Osteoblast (primary cell): ENCODE data around the gene SLC44A4. TPM values are rescaled to one million over a fixed set of nuclear protein-coding genes. Genes with fewer than 3 reads are reported as not detected.

Experiments
- DNase-seq: peaks from one replicate; pipeline ENCODE4 v3.0.0; 2011; ENCODE audit warnings: low spot score, mixed read lengths; ENCODE audit not compliant: insufficient read length; ENCODE audit errors: missing footprints
- H2AFZ ChIP-seq: 2 replicates; pipeline ENCODE4 v1.6.0; 2011; ENCODE audit warnings: mild to moderate bottlenecking, low read length
- H3K27ac ChIP-seq: 2 replicates; pipeline ENCODE4 v1.5.1; 2011; ENCODE audit warnings: mild to moderate bottlenecking, low read depth, low read length, moderate library complexity
- H3K27me3 ChIP-seq: 2 replicates; pipeline ENCODE4 v1.6.0; 2012; ENCODE audit warnings: mild to moderate bottlenecking, control low read depth, inconsistent platforms, low read length, moderate library complexity; ENCODE audit not compliant: insufficient read depth
- H3K36me3 ChIP-seq: 2 replicates; pipeline ENCODE4 v1.5.1; 2011; ENCODE audit warnings: mild to moderate bottlenecking, low read length, control low read depth, moderate library complexity; ENCODE audit not compliant: insufficient read depth
- H3K4me1 ChIP-seq: 2 replicates; pipeline ENCODE4 v1.5.1; 2011; ENCODE audit warnings: mild to moderate bottlenecking, low read length, control low read depth, moderate library complexity; ENCODE audit not compliant: insufficient read depth
- H3K4me2 ChIP-seq: 2 replicates; pipeline ENCODE4 v1.6.0; 2011; ENCODE audit warnings: mild to moderate bottlenecking, low read length; ENCODE audit not compliant: insufficient read depth
- H3K4me3 ChIP-seq: fragments of 200-600 bp; sonication (generic); 3 replicates; pipeline ENCODE4 v1.5.1; 2012; ENCODE audit warnings: mild to moderate bottlenecking, low read length, inconsistent platforms; ENCODE audit not compliant: insufficient read depth
- H3K79me2 ChIP-seq: 2 replicates; pipeline ENCODE4 v1.6.0; 2012; ENCODE audit warnings: mild to moderate bottlenecking, low read length, control low read depth, inconsistent platforms; ENCODE audit not compliant: insufficient read depth
- H3K9me3 ChIP-seq: 2 replicates; pipeline ENCODE4 v1.5.1; 2011; ENCODE audit warnings: low read depth, low read length, control low read depth
- H4K20me1 ChIP-seq: 2 replicates; pipeline ENCODE4 v1.6.0; 2012; ENCODE audit warnings: mild to moderate bottlenecking, low read length, control low read depth; ENCODE audit not compliant: insufficient read depth
- CTCF ChIP-seq: IDR thresholded peaks from 2 replicates; pipeline ENCODE4 v1.5.1; 2011; ENCODE audit warnings: mild to moderate bottlenecking, low read depth, low read length, moderate library complexity; ENCODE audit errors: extremely low read depth
- total RNA-seq: library from RNA; depleted of rRNA; stranded (reverse); fragments of >200 nt; gene quantifications from 2 replicates; pipeline ENCODE4 v1.2.3, GENCODE V29; 2012

The SLC44A4 gene
- total RNA-seq, 1 donor, result not detected

- Histone ChIP-seq H2AFZ (peak overlapping the region; percentile 35), H3K27ac (no peak overlapping the region)
- no peak for DNase-seq
Observed at GRCh38 chr6:31900917-31901414, 22.2 kb upstream of the SLC44A4 start.

GRCh38 chr6:31899882-31900722 lies 21.3 kb upstream of the SLC44A4 start:
- H3K27me3 ChIP-seq, result no peaks in the 10 kb centered on the region
- no peaks in the 10 kb centered on the region for H3K9me3 ChIP-seq

More at GRCh38 chr6:31900917-31901414, 22.2 kb upstream of the SLC44A4 start:
- peak overlapping the region; percentile 88 for H3K4me2 ChIP-seq
- no peak for TF ChIP-seq CTCF
- peak overlapping the region; percentile 82 for H3K4me3 ChIP-seq
- no peaks in the 10 kb centered on the region for H4K20me1 ChIP-seq
- H3K27me3 ChIP-seq, result peaks cover 3% of the 10 kb centered on the region
- H3K9me3 ChIP-seq, result no peaks in the 10 kb centered on the region
- H3K36me3 ChIP-seq, result no peaks in the 10 kb centered on the region
- H3K79me2 ChIP-seq, result peaks cover 13% of the 10 kb centered on the region
- peaks cover 20% of the 10 kb centered on the region for H3K4me1 ChIP-seq

GRCh38 chr6:31899215-31899614 lies 20.4 kb upstream of the SLC44A4 start:
- DNase-seq, result no peak
- Histone ChIP-seq H3K27me3 (no peaks in the 10 kb centered on the region), H3K4me1 (peaks cover 20% of the 10 kb centered on the region), H3K27ac (no peak overlapping the region), H3K79me2 (peaks cover 13% of the 10 kb centered on the region), H3K4me2 (peak overlapping the region; percentile 90), H3K9me3 (no peaks in the 10 kb centered on the region), H2AFZ (no peak overlapping the region), H3K4me3 (no peak overlapping the region), H4K20me1 (no peaks in the 10 kb centered on the region), H3K36me3 (peaks cover 8% of the 10 kb centered on the region)
- no peak for TF ChIP-seq CTCF

More at GRCh38 chr6:31899882-31900722, 21.3 kb upstream of the SLC44A4 start:
- H4K20me1 ChIP-seq, result no peaks in the 10 kb centered on the region
- H3K79me2 ChIP-seq, result peaks cover 13% of the 10 kb centered on the region
- H3K4me3 ChIP-seq, result no peak overlapping the region
- no peak for TF ChIP-seq CTCF
- H3K27ac ChIP-seq, result no peak overlapping the region
- H3K36me3 ChIP-seq, result peaks cover under 1% of the 10 kb centered on the region
- no peak overlapping the region for H2AFZ ChIP-seq
- H3K4me2 ChIP-seq, result no peak overlapping the region
- DNase-seq, result no peak
- peaks cover 20% of the 10 kb centered on the region for H3K4me1 ChIP-seq

GRCh38 chr6:31898383-31899011 lies 19.7 kb upstream of the SLC44A4 start:
- Histone ChIP-seq H4K20me1 (no peaks in the 10 kb centered on the region), H3K9me3 (no peaks in the 10 kb centered on the region), H3K27me3 (no peaks in the 10 kb centered on the region), H3K4me2 (peak overlapping the region; percentile 90), H3K79me2 (peaks cover 13% of the 10 kb centered on the region), H2AFZ (peak overlapping the region; percentile 94), H3K4me3 (peak overlapping the region; percentile 87), H3K36me3 (peaks cover 14% of the 10 kb centered on the region), H3K27ac (no peak overlapping the region), H3K4me1 (peaks cover 20% of the 10 kb centered on the region)
- DNase-seq, result peak; percentile 66
- TF ChIP-seq CTCF, result no peak
